ENCODE measurements around the gene NOC4L.
"Not testable (repeated sequence)": the region's sequence is repeated elsewhere in the genome, so short reads cannot be mapped to it uniquely, and the experiment has no call there.

The NOC4L gene

GRCh38 chr12:132123970-132124765 is 20.1 kb upstream of the NOC4L start:
- no peak for DNase-seq (ENCODE audit: low read depth)

- no peak for DNase-seq (ENCODE audit: low read depth)
Measured at GRCh38 chr12:132124766-132125425, 19.4 kb upstream of the NOC4L start.

- no peak for DNase-seq (ENCODE audit: low read depth)
Measured at GRCh38 chr12:132125736-132126135, 18.5 kb upstream of the NOC4L start.

GRCh38 chr12:132127041-132127440 is 17.2 kb upstream of the NOC4L start:
- no peak for DNase-seq (ENCODE audit: low read depth)

GRCh38 chr12:132129007-132129406 is 15.2 kb upstream of the NOC4L start:
- no peak for DNase-seq (ENCODE audit: low read depth)

GRCh38 chr12:132130690-132131089 is 13.6 kb upstream of the NOC4L start:
- DNase-seq (ENCODE audit: low read depth): no peak

- no peak for DNase-seq (ENCODE audit: low read depth)
Measured at GRCh38 chr12:132131229-132131628, 13.0 kb upstream of the NOC4L start.

- no peak for DNase-seq (ENCODE audit: low read depth)
Measured at GRCh38 chr12:132131952-132132351, 12.3 kb upstream of the NOC4L start.

GRCh38 chr12:132132609-132133430 is 11.4 kb upstream of the NOC4L start:
- DNase-seq (ENCODE audit: low read depth): no peak

- DNase-seq (ENCODE audit: low read depth): no peak
Measured at GRCh38 chr12:132133952-132134652, 10.2 kb upstream of the NOC4L start.

GRCh38 chr12:132134653-132135183 is 9.5 kb upstream of the NOC4L start:
- DNase-seq (ENCODE audit: low read depth): not testable (repeated sequence)

- not testable (repeated sequence) for DNase-seq (ENCODE audit: low read depth)
Measured at GRCh38 chr12:132136226-132136625, 8.0 kb upstream of the NOC4L start.

GRCh38 chr12:132137483-132138125 is 6.7 kb upstream of the NOC4L start:
- DNase-seq (ENCODE audit: low read depth): no peak

GRCh38 chr12:132138941-132139871 is 5.1 kb upstream of the NOC4L start:
- DNase-seq (ENCODE audit: low read depth): no peak

GRCh38 chr12:132139912-132140311 is 4.3 kb upstream of the NOC4L start:
- DNase-seq (ENCODE audit: low read depth): no peak

- DNase-seq (ENCODE audit: low read depth): no peak
Measured at GRCh38 chr12:132140501-132140900, 3.8 kb upstream of the NOC4L start.

GRCh38 chr12:132140918-132141841 is 3.1 kb upstream of the NOC4L start:
- DNase-seq (ENCODE audit: low read depth): no peak

GRCh38 chr12:132141976-132142678 is 2.1 kb upstream of the NOC4L start:
- DNase-seq (ENCODE audit: low read depth): no peak
